Stimulated activated CD8-positive, alpha-beta memory T cell treated with anti-CD3 and anti-CD28 coated beads, Interleukin-15, amount 100 ng/mL, for 4 hours (primary cell): ENCODE data around the gene ARAP3.

ENCODE experiments used
- DNase-seq, 2 donors: peaks; one replicate each; pipeline ENCODE4 v3.0.0-alpha.2; 2020; ENCODE audit warnings: low read depth in 2 of 2

Gene ARAP3

GRCh38 chr5:141703133-141703561 lies 21.1 kb upstream of the ARAP3 start:
- no peak for DNase-seq

- no peak for DNase-seq
Observed at GRCh38 chr5:141701360-141702119, 19.5 kb upstream of the ARAP3 start.

GRCh38 chr5:141697586-141697985 lies 15.6 kb upstream of the ARAP3 start:
- no peak for DNase-seq

- DNase-seq, result no peak
Observed at GRCh38 chr5:141696431-141696830, 14.4 kb upstream of the ARAP3 start.

- no peak for DNase-seq
Observed at GRCh38 chr5:141695627-141696215, 13.7 kb upstream of the ARAP3 start.

- DNase-seq, result no peak
Observed at GRCh38 chr5:141694479-141694878, 12.4 kb upstream of the ARAP3 start.

- DNase-seq, result peak; percentile 48 to 69
Observed at GRCh38 chr5:141692919-141693725, 11.1 kb upstream of the ARAP3 start.

- DNase-seq, result no peak
Observed at GRCh38 chr5:141692533-141692888, 10.5 kb upstream of the ARAP3 start.

- peak; percentile 57 to 66 for DNase-seq
Observed at GRCh38 chr5:141691867-141692532, 10.0 kb upstream of the ARAP3 start.

- no peak for DNase-seq
Observed at GRCh38 chr5:141691286-141691866, 9.3 kb upstream of the ARAP3 start.

- no peak for DNase-seq
Observed at GRCh38 chr5:141686648-141687416, 4.8 kb upstream of the ARAP3 start.

GRCh38 chr5:141685591-141685990 lies 3.6 kb upstream of the ARAP3 start:
- DNase-seq, result no peak

- no peak for DNase-seq
Observed at GRCh38 chr5:141683596-141684141, 1.6 kb upstream of the ARAP3 start.

GRCh38 chr5:141681295-141681694 lies 735 bp downstream of the ARAP3 start:
- DNase-seq, result no peak

- DNase-seq, result no peak
Observed at GRCh38 chr5:141680751-141681201, 1.3 kb downstream of the ARAP3 start.

- no peak for DNase-seq
Observed at GRCh38 chr5:141680178-141680577, 1.9 kb downstream of the ARAP3 start.

- no peak for DNase-seq
Observed at GRCh38 chr5:141677415-141677814, 4.6 kb downstream of the ARAP3 start.

- DNase-seq, result no peak
Observed at GRCh38 chr5:141675672-141676071, 6.4 kb downstream of the ARAP3 start.

- DNase-seq, result no peak
Observed at GRCh38 chr5:141674747-141675146, 7.3 kb downstream of the ARAP3 start.
